ENCODE measurements around the gene CTNNBL1.
A peak's percentile ranks its signal among the peaks of the same experiment; 100 is the strongest.
"Not testable (repeated sequence)": the region's sequence is repeated elsewhere in the genome, so short reads cannot be mapped to it uniquely, and the experiment has no call there.

CTNNBL1 gene

GRCh38 chr20:37711994-37712964, 18.4 kb downstream of the CTNNBL1 start:
- Histone ChIP-seq H3K4me3 (ENCODE audit: low read length) (no peak overlapping the region), H3K36me3 (ENCODE audit: insufficient read depth, low read length) (no peaks in the 10 kb centered on the region), H3K27ac (ENCODE audit: low read depth, low read length) (no peak overlapping the region), H3K27me3 (ENCODE audit: insufficient read depth, low read length) (no peaks in the 10 kb centered on the region), H3K4me1 (ENCODE audit: insufficient read depth, low read length) (peaks cover 11% of the 10 kb centered on the region; the same call in 1 of the 2 replicates), H3K9ac (ENCODE audit: low read depth, low read length) (no peak overlapping the region), H3K9me3 (ENCODE audit: insufficient read depth, low read depth, low read length) (no peaks in the 10 kb centered on the region)
- whole genome bisulfite sequencing, result 90% methylated on average over 9 of the region's 9 CpGs

GRCh38 chr20:37713396-37713795, 19.6 kb downstream of the CTNNBL1 start:
- H3K9ac ChIP-seq (ENCODE audit: low read depth, low read length), result no peak overlapping the region
- no peak overlapping the region for H3K4me3 ChIP-seq (ENCODE audit: low read length)
- no peaks in the 10 kb centered on the region for H3K36me3 ChIP-seq (ENCODE audit: insufficient read depth, low read length)
- H3K4me1 ChIP-seq (ENCODE audit: insufficient read depth, low read length), result peaks cover 11% of the 10 kb centered on the region; the same call in 1 of the 2 replicates
- H3K27ac ChIP-seq (ENCODE audit: low read depth, low read length), result no peak overlapping the region
- H3K9me3 ChIP-seq (ENCODE audit: insufficient read depth, low read depth, low read length), result no peaks in the 10 kb centered on the region
- H3K27me3 ChIP-seq (ENCODE audit: insufficient read depth, low read length), result no peaks in the 10 kb centered on the region
- 87% methylated on average over 4 of the region's 4 CpGs for WGBS

GRCh38 chr20:37714978-37715672, 21.3 kb downstream of the CTNNBL1 start:
- H3K36me3 ChIP-seq (ENCODE audit: insufficient read depth, low read length), result no peaks in the 10 kb centered on the region
- no peaks in the 10 kb centered on the region for H3K27me3 ChIP-seq (ENCODE audit: insufficient read depth, low read length)
- peaks cover 11% of the 10 kb centered on the region; the same call in 1 of the 2 replicates for H3K4me1 ChIP-seq (ENCODE audit: insufficient read depth, low read length)
- H3K9ac ChIP-seq (ENCODE audit: low read depth, low read length), result no peak overlapping the region
- H3K27ac ChIP-seq (ENCODE audit: low read depth, low read length), result no peak overlapping the region
- no peaks in the 10 kb centered on the region for H3K9me3 ChIP-seq (ENCODE audit: insufficient read depth, low read depth, low read length)
- 91% methylated on average over 10 of the region's 10 CpGs for WGBS
- H3K4me3 ChIP-seq (ENCODE audit: low read length), result no peak overlapping the region

GRCh38 chr20:37721751-37722150, 27.9 kb downstream of the CTNNBL1 start:
- no peaks in the 10 kb centered on the region for H3K27me3 ChIP-seq (ENCODE audit: insufficient read depth, low read length)
- H3K4me3 ChIP-seq (ENCODE audit: low read length), result no peak overlapping the region
- no peak overlapping the region for H3K27ac ChIP-seq (ENCODE audit: low read depth, low read length)
- H3K36me3 ChIP-seq (ENCODE audit: insufficient read depth, low read length), result no peaks in the 10 kb centered on the region
- no peaks in the 10 kb centered on the region for H3K9me3 ChIP-seq (ENCODE audit: insufficient read depth, low read depth, low read length)
- H3K9ac ChIP-seq (ENCODE audit: low read depth, low read length), result no peak overlapping the region
- WGBS, result 100% methylated on average over 1 of the region's 1 CpG
- peaks cover 8% of the 10 kb centered on the region; the same call in 1 of the 2 replicates for H3K4me1 ChIP-seq (ENCODE audit: insufficient read depth, low read length)

- not testable (repeated sequence) for H3K9ac ChIP-seq (ENCODE audit: low read depth, low read length); H3K9me3 ChIP-seq (ENCODE audit: insufficient read depth, low read depth, low read length); H3K36me3 ChIP-seq (ENCODE audit: insufficient read depth, low read length); H3K27me3 ChIP-seq (ENCODE audit: insufficient read depth, low read length); H3K27ac ChIP-seq (ENCODE audit: low read depth, low read length); H3K4me3 ChIP-seq (ENCODE audit: low read length)
- WGBS, result 95% methylated on average over 2 of the region's 4 CpGs
- peaks cover 14% of the 10 kb centered on the region; the same call in 1 of the 2 replicates for H3K4me1 ChIP-seq (ENCODE audit: insufficient read depth, low read length)
Observed at GRCh38 chr20:37722312-37722711, 28.5 kb downstream of the CTNNBL1 start.

- Histone ChIP-seq H3K4me1 (ENCODE audit: insufficient read depth, low read length) (peaks cover 27% of the 10 kb centered on the region; the same call in 1 of the 2 replicates), H3K36me3 (ENCODE audit: insufficient read depth, low read length) (no peaks in the 10 kb centered on the region), H3K27ac (ENCODE audit: low read depth, low read length) (no peak overlapping the region), H3K27me3 (ENCODE audit: insufficient read depth, low read length) (no peaks in the 10 kb centered on the region), H3K9ac (ENCODE audit: low read depth, low read length) (no peak overlapping the region), H3K9me3 (ENCODE audit: insufficient read depth, low read depth, low read length) (no peaks in the 10 kb centered on the region), H3K4me3 (ENCODE audit: low read length) (no peak overlapping the region)
Observed at GRCh38 chr20:37723668-37724067, 29.8 kb downstream of the CTNNBL1 start.

- no peak overlapping the region for H3K4me3 ChIP-seq (ENCODE audit: low read length)
- H3K4me1 ChIP-seq (ENCODE audit: insufficient read depth, low read length), result peaks cover 42% of the 10 kb centered on the region; the same call in 1 of the 2 replicates
- no peaks in the 10 kb centered on the region for H3K9me3 ChIP-seq (ENCODE audit: insufficient read depth, low read depth, low read length)
- no peak overlapping the region for H3K27ac ChIP-seq (ENCODE audit: low read depth, low read length)
- 94% methylated on average over 7 of the region's 7 CpGs for WGBS
- H3K27me3 ChIP-seq (ENCODE audit: insufficient read depth, low read length), result no peaks in the 10 kb centered on the region
- no peaks in the 10 kb centered on the region for H3K36me3 ChIP-seq (ENCODE audit: insufficient read depth, low read length)
- H3K9ac ChIP-seq (ENCODE audit: low read depth, low read length), result no peak overlapping the region
Observed at GRCh38 chr20:37725165-37725564, 31.3 kb downstream of the CTNNBL1 start.

- H3K9ac ChIP-seq (ENCODE audit: low read depth, low read length), result no peak overlapping the region
- 84% methylated on average over 4 of the region's 5 CpGs for WGBS
- H3K4me1 ChIP-seq (ENCODE audit: insufficient read depth, low read length), result peaks cover 42% of the 10 kb centered on the region; the same call in 1 of the 2 replicates
- no peaks in the 10 kb centered on the region for H3K36me3 ChIP-seq (ENCODE audit: insufficient read depth, low read length)
- H3K27ac ChIP-seq (ENCODE audit: low read depth, low read length), result no peak overlapping the region
- no peaks in the 10 kb centered on the region for H3K9me3 ChIP-seq (ENCODE audit: insufficient read depth, low read depth, low read length)
- no peak overlapping the region for H3K4me3 ChIP-seq (ENCODE audit: low read length)
- H3K27me3 ChIP-seq (ENCODE audit: insufficient read depth, low read length), result no peaks in the 10 kb centered on the region
Observed at GRCh38 chr20:37725855-37726254, 32.0 kb downstream of the CTNNBL1 start.

GRCh38 chr20:37726321-37726720, 32.5 kb downstream of the CTNNBL1 start:
- H3K4me1 ChIP-seq (ENCODE audit: insufficient read depth, low read length), result peaks cover 42% of the 10 kb centered on the region; the same call in 1 of the 2 replicates
- H3K9me3 ChIP-seq (ENCODE audit: insufficient read depth, low read depth, low read length), result no peaks in the 10 kb centered on the region
- H3K27ac ChIP-seq (ENCODE audit: low read depth, low read length), result peak overlapping the region; percentile 44; the same call in 1 of the 2 replicates
- H3K9ac ChIP-seq (ENCODE audit: low read depth, low read length), result no peak overlapping the region
- no peaks in the 10 kb centered on the region for H3K36me3 ChIP-seq (ENCODE audit: insufficient read depth, low read length)
- H3K27me3 ChIP-seq (ENCODE audit: insufficient read depth, low read length), result no peaks in the 10 kb centered on the region
- H3K4me3 ChIP-seq (ENCODE audit: low read length), result no peak overlapping the region

GRCh38 chr20:37726971-37727956, 33.4 kb downstream of the CTNNBL1 start:
- Histone ChIP-seq H3K36me3 (ENCODE audit: insufficient read depth, low read length) (no peaks in the 10 kb centered on the region), H3K9me3 (ENCODE audit: insufficient read depth, low read depth, low read length) (no peaks in the 10 kb centered on the region), H3K9ac (ENCODE audit: low read depth, low read length) (no peak overlapping the region), H3K27me3 (ENCODE audit: insufficient read depth, low read length) (no peaks in the 10 kb centered on the region), H3K27ac (ENCODE audit: low read depth, low read length) (peak overlapping the region; percentile 44), H3K4me3 (ENCODE audit: low read length) (no peak overlapping the region), H3K4me1 (ENCODE audit: insufficient read depth, low read length) (peaks cover 42% of the 10 kb centered on the region; the same call in 1 of the 2 replicates)
- 71% methylated on average over 5 of the region's 7 CpGs for WGBS
